ENCODE measurements around the gene USH2A.

USH2A gene

GRCh38 chr1:216114180-216114579 lies 309.1 kb downstream of the USH2A start:
- DNase-seq (ENCODE audit: low spot score): no peak
- no peak for TF ChIP-seq CTCF (conservative IDR thresholded peaks at IDR 0.05; ENCODE audit: low read depth)
- H3K27ac ChIP-seq: no peak overlapping the region
- ChIA-PET POLR2A (ENCODE audit: low non-redundant PET) (no interaction called here), CTCF (no interaction called here)

GRCh38 chr1:216113181-216113580 lies 310.1 kb downstream of the USH2A start:
- no peak for TF ChIP-seq CTCF (conservative IDR thresholded peaks at IDR 0.05; ENCODE audit: low read depth)
- CTCF ChIA-PET: no interaction called here
- H3K27ac ChIP-seq: no peak overlapping the region
- DNase-seq (ENCODE audit: low spot score): no peak
- POLR2A ChIA-PET (ENCODE audit: low non-redundant PET): no interaction called here

- TF ChIP-seq CTCF (conservative IDR thresholded peaks at IDR 0.05; ENCODE audit: low read depth): no peak
- no peak for DNase-seq (ENCODE audit: low spot score)
- POLR2A ChIA-PET (ENCODE audit: low non-redundant PET): no interaction called here
- CTCF ChIA-PET: interaction anchor here (0.5 kb wide), 1 partner anchor 627 kb away, joined by 3 read pairs; no protein-coding TSS in a partner anchor
- H3K27ac ChIP-seq: no peak overlapping the region
These were observed 311.4 kb downstream of the USH2A start for GRCh38 chr1:216111842-216112241.

- DNase-seq (ENCODE audit: low spot score): no peak
- CTCF ChIA-PET: interaction anchor here (0.8 kb wide), 1 partner anchor 55 kb away, joined by 4 read pairs; no protein-coding TSS in a partner anchor
- no peak overlapping the region for H3K27ac ChIP-seq
- POLR2A ChIA-PET (ENCODE audit: low non-redundant PET): no interaction called here
- no peak for TF ChIP-seq CTCF (conservative IDR thresholded peaks at IDR 0.05; ENCODE audit: low read depth)
These were observed 327.8 kb downstream of the USH2A start for GRCh38 chr1:216095400-216095799.

GRCh38 chr1:216090556-216090955 lies 332.7 kb downstream of the USH2A start:
- TF ChIP-seq CTCF (conservative IDR thresholded peaks at IDR 0.05; ENCODE audit: low read depth): no peak
- ChIA-PET CTCF (no interaction called here), POLR2A (ENCODE audit: low non-redundant PET) (no interaction called here)
- H3K27ac ChIP-seq: no peak overlapping the region
- no peak for DNase-seq (ENCODE audit: low spot score)

- no peak for DNase-seq (ENCODE audit: low spot score)
- ChIA-PET CTCF (interaction anchor here (0.6 kb wide), 1 partner anchor 1528 kb away, joined by 3 read pairs; no protein-coding TSS in a partner anchor), POLR2A (ENCODE audit: low non-redundant PET) (no interaction called here)
- H3K27ac ChIP-seq: no peak overlapping the region
- no peak for TF ChIP-seq CTCF (conservative IDR thresholded peaks at IDR 0.05; ENCODE audit: low read depth)
These were observed 336.6 kb downstream of the USH2A start for GRCh38 chr1:216086678-216087077.

- ChIA-PET POLR2A (ENCODE audit: low non-redundant PET) (no interaction called here), CTCF (interaction anchor here (0.6 kb wide), 1 partner anchor 1207 kb away, joined by 3 read pairs; no protein-coding TSS in a partner anchor)
- DNase-seq (ENCODE audit: low spot score): no peak
- no peak for TF ChIP-seq CTCF (conservative IDR thresholded peaks at IDR 0.05; ENCODE audit: low read depth)
- H3K27ac ChIP-seq: no peak overlapping the region
These were observed 341.8 kb downstream of the USH2A start for GRCh38 chr1:216081445-216081844.

Measured in RWPE1 (cell line).